NCI-H1417 treated with DMSO at 0.1 percent for 48 hours (cell line): ENCODE data around the gene EIF3D.

Experiments
- DNase-seq: peaks from one replicate; lab custom pipeline; 2025; lab: John Stamatoyannopoulos, UW

Gene EIF3D, protein sequence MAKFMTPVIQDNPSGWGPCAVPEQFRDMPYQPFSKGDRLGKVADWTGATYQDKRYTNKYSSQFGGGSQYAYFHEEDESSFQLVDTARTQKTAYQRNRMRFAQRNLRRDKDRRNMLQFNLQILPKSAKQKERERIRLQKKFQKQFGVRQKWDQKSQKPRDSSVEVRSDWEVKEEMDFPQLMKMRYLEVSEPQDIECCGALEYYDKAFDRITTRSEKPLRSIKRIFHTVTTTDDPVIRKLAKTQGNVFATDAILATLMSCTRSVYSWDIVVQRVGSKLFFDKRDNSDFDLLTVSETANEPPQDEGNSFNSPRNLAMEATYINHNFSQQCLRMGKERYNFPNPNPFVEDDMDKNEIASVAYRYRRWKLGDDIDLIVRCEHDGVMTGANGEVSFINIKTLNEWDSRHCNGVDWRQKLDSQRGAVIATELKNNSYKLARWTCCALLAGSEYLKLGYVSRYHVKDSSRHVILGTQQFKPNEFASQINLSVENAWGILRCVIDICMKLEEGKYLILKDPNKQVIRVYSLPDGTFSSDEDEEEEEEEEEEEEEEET

DNA sequence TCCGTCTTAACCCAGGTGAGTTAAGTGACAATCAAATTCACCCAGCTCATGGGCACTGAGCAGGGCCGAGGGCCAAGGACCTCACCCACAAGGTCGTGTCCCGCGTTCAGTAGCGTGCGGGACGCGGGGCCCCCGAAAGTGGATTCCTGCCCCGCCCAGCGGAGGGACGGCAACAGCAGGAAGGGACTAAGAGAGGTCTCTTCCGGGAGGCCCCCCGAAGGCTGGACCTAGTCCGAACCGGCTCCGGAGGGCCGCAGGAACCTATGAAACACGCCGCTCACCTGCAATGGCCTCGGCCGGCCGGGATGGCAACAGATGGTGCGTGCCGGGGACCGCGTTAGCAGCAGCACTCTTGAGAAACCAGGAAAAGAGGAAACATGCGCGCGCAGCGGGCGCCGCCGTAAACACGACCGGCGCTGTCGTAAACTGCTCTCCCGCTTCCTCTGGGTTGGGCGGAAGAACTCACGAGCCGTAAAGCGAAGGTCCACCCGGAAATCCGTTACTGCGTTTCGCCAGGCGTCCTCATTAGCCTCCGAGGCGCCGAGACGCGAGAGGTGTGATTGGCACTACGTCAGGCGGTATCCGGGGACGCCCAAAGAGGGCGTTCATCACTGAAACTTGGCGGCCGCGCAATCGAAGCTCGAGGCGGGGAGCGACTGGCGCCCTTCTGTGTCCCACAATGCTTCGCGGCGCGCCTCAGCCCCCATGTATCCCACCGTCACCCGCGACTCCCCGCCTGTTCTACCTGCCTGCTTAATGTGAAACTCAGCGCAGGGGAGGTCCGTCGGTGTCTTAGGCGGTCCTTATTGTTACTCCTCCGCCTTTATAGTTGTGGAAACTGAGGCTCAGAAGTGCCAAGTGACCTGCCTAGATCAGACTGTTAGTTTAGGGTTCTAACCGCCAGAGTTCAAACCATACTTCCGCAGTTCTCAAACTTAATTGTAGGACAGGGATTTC, at the start of gene EIF3D:
Gene EIF3D, minus strand, starts transcription at position 372 of the 957 bp plus-strand sequence. CDS start 3,045 bp downstream, outside the sequence.
- peak; percentile 88 for DNase-seq

DNA sequence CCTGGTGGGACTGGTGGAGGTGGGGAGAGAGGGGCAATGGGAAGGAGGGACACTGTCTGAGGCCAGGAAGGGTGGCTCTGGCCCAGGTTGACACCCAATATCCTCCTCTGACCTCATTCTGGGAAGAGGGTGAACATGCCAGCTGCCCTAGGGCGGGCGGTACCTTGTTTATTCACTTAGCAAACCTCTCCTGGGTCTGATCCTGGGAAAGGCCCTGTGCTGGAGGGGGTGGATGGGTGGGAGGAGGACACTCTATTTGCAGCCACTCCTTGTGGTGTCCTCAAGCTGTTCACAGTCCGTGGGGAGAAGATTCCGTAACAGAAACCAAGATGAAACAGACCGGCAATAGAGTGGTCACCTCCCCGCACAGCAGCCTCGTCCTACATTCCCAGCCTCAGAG, 49.7 kb upstream of the EIF3D start:
- no peak for DNase-seq

DNA sequence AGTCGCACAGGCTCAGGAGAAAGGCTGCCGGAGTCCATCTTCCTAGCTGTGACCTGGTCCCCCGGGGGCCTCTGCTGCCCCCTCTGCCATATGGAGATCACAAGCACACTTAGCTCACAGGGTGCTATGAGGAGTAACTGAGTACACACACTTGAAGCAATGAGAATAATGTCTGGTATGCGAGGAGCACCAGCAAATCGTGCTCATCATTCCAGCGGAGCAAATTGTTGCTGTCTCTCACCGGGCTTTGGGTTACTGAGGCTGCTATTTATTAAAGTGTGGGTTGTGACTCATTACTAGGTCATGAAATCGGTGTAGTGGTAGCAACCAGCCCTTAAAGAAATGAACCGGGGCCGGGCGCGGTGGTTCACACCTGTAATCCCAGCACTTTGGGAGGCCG, 48.1 kb upstream of the EIF3D start:
- DNase-seq, result no peak

DNA sequence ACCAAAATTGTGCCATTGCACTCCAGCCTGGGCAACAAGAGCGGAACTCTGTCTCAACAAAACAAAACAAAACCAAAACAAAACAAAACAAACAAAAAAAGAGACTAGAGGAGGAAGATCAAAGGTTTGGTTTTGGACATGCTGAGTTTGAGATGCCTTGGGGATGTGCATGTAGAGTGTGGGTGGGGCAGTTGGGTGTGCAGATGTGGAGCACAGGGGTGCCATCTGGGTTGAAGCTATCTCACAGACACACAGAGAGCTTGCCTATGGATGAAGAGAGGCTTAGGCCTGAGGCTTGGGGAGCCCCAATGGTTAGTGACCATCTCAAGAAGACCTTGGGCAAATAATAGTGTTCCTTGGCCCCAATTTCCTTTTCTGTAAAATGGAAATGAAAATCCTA, 45.8 kb upstream of the EIF3D start:
- DNase-seq, result no peak

DNA sequence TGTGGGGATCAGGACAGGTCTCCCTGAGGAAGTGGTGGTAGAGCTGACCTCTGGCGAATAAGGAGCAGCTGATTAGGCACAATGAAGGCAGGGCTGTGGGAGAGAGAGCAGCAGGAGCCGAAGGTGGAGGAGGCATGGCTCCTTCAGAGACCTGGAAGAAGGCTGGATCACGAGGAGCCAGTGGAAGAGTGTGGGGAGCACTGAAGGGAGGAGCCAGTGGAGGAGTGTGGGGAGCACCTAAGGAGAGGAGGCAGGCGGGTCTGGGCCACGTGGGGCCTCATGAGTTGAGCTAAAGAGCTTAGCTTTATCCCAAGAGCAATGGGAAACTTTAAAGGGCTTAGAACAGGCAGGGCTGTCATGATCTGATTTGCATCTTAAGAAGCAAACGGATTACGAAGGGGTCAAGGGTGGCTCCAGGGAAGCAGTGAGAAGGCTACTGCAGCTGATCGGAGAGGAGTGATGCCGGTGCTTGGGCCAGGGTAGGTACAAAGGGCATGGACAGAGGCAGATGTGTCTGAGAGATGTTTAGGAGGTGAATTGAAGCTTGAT, 44.9 kb upstream of the EIF3D start:
- no peak for DNase-seq

- DNase-seq, result no peak
Measured at GRCh38 chr22:36571991-36572390, 43.0 kb upstream of the EIF3D start.

DNA sequence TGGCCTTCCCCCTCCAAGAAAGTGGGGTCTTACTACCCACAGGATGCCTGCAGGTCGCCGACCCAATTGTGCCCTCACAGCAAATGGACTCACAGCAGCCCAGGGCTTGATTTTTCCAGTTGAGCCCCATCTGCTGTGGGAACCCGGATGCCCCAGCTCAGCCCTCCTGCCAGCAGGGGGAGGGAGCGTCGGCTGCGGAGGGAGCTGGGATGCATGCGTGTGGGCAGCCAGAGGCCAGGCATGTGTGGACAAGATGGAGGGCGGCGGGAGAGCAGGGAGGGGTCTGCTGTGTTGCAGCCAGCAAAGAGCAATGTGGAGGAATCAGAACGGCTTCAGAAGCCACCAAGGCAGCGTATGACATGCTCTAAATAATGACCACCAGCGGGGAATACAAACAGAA, 41.0 kb upstream of the EIF3D start:
- DNase-seq, result no peak

GRCh38 chr22:36568846-36569245, 39.9 kb upstream of the EIF3D start:
- DNase-seq, result no peak

- no peak for DNase-seq
Measured at GRCh38 chr22:36566720-36567119, 37.8 kb upstream of the EIF3D start.

- no peak for DNase-seq
Measured at GRCh38 chr22:36565686-36566085, 36.7 kb upstream of the EIF3D start.

DNA sequence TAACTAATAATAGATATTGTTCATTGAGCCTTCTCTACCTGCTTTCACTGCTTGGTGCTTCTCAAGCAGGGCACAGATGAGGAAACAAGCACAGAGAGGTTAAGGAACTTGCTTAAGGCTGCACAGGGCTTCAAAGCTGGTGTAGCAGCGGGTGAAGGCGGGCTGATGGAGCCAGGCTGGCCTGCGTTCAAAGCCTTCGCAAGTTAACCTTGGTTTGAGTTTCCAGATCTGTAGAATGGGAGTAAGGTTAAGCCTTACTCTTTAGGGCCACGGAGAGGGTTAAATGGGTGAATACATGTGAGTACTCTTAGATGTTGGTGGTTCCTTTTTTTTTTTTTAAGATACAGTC, 36.2 kb upstream of the EIF3D start:
- DNase-seq, result no peak

- DNase-seq, result no peak
Measured at GRCh38 chr22:36564422-36565158, 35.6 kb upstream of the EIF3D start.

DNA sequence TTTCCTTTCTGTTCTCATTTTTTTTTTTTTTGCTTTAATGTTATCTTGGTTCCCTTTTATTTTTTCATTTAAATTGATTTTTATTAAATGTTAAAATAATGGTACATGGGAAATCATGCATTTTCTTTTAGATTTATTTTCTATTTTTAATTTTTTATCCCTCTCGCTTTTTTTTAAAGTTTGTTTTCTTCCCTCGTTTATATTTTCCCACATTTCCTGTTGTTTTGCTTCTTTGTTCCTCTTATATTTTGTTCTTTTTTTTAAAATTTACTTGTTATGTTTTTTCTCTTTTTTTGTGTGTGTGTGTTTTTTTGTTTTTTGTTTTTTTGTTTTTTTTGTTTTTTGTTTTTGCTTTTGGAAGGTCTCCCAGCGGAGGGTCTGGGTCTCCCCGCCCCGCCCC, 34.9 kb upstream of the EIF3D start:
- DNase-seq, result no peak

- no peak for DNase-seq
Measured at GRCh38 chr22:36563444-36563843, 34.5 kb upstream of the EIF3D start.

DNA sequence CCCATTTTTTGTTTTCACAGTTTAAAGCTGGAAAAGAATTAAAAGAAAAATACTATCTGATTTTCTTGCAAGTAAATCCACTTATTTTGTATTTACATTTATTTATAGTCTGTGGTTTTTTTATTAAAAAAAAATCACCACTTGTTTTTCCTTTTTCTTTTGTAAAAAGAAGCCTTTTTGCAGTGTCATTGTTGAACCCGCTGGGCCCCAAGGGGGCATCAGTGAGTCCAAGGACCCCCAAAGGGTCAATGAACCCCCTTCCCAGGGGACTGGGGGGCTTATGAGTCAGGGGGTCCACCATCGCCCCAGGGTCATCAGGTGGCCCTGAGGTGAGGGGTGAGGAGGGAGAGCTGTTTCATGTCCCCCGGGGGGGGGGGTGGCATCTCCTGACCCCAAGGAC, 34.0 kb upstream of the EIF3D start:
- no peak for DNase-seq

DNA sequence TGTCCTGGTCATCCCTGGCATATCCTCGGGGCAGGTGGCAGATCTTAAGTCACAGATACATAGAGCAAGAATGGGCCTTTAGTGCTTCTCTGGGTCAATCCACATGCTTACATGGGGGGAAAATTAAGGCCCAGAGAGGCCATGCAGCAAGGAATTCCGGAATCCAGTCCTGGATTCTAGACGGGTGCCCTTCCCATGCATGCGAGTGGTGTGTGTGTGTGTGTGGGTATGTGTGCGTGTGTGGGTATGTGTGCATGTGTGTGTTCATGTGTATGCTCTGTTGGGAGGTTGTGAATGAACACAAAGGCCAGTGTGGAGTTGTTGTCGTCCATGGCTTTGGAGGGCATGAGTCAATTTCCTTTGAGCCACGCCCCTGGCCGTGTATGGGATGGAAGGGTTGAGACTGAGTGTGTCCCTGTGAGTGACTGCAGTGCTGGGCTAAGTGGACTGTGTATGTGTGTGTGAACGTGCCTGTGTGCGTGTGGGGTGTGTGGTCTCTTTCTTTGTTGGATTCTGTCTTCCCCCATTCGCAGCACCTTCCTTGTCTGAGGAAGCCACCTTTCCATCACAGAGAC, 33.4 kb upstream of the EIF3D start:
- no peak for DNase-seq

GRCh38 chr22:36561291-36561811, 32.4 kb upstream of the EIF3D start:
- no peak for DNase-seq

GRCh38 chr22:36560001-36560400, 31.0 kb upstream of the EIF3D start:
- no peak for DNase-seq

- no peak for DNase-seq
Measured at GRCh38 chr22:36554098-36554497, 25.1 kb upstream of the EIF3D start.

DNA sequence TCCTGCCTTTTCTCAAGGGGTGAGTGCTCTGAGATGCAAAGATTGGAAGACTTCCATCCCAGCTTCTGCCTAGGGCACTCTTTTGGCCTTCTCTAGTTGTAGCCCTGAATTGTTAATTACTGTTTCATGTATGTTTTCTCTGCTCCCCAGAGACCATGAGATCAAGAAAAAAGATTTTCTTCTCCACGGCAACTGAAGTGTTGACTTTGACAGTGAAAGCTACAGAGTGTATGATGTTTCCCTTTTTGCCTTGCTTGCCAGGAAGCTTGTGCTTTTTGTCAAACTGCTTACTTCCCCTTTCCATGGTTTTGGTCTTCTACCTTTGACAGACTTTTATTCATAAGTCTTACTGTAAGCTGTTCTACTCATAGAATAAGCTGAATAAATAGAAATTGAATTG, 23.3 kb upstream of the EIF3D start:
- DNase-seq, result no peak
